Amygdala (tissue), 56 donors: ENCODE results near the gene PRPF40B.

Experiments
- DNase-seq, 56 donors: peaks; one replicate each; lab custom pipeline; 2025; lab: John Stamatoyannopoulos, UW

PRPF40B gene

DNA sequence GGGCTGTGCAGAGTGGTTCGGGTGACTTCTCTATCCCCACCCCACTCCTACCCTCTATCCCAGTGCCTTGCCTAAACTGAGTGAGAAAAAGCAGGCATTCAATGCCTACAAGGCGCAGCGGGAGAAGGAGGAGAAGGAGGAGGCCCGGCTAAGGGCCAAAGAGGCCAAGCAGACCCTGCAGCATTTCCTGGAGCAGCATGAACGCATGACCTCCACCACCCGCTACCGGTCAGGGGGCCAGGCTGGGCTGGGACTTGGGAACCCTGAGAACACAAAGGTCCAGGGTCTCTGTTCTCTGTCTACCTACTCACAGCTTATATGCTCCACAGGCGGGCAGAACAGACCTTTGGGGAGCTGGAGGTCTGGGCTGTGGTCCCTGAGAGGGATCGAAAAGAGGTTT, 11.7 kb downstream of the PRPF40B start:
- no peak for DNase-seq

DNA sequence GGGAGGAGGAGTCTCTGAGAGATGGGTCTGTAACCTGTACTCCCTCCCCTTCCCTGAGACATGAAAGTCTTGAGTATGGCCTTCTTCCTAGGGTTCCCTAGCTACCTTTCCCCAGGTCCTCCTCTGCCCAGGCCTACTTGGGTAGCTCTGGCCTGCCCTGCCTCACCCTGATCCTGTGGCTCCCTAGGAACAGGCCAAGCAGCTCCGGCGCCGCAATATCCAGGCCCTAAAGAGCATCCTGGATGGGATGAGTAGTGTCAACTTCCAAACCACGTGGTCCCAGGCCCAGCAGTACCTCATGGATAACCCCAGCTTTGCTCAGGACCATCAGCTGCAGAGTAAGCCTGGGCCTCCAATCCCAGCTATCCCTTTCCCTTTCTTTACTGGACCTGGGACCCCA, 12.3 kb downstream of the PRPF40B start:
- no peak for DNase-seq

DNA sequence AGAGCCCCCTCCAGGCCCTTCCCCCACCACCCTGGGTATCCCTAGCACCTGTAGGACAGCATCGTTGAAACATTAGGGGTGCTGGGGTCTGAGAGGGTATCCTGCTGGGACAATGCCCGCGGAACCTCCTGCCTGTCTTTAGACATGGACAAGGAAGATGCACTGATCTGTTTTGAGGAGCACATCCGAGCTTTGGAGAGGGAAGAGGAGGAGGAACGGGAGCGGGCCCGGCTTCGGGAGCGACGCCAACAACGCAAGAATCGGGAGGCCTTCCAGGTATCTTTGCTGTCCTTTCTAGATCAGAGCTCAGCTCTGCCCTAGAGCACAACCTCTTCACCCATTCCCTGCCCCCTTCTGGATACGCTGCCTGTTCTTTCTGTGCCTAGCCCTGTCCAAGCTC, 13.2 kb downstream of the PRPF40B start:
- no peak for DNase-seq

DNA sequence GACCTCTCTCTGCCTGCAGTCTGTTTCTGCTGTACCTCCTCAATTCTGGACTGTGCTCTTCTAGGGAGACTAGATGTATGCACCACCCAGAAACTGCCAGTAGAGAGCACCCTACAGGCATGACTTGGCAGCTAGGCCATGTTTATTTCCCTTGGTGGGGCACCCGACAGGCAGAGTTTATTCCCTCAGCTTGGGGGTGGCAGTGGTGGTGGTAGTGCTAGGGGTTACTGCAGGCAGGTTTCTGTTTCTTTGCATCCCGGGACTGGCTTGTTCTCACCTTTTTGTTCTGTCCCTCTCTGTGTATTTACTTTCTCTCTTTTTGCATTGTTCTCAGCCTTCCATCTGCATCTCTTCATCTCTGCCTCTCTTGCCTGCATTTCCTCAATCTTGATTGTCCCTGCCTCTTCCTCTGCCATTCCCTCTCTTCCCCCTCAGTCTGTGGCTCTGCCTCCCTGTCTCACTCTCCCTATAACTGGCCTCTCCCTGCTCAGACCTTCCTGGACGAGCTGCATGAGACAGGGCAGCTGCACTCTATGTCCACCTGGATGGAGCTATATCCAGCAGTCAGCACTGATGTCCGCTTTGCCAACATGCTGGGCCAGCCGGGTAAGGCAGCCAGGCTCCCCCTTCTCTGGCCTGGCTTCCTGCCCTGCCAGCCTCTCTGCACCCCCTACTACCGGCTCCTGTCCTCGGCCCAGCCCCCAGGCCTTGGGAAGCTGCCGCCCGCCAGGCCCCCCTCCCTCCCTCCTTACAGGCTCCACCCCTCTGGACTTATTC, 13.8 kb downstream of the PRPF40B start:
- peak in 48 of 56 donors; percentile 18 to 82 (median 46) for DNase-seq

DNA sequence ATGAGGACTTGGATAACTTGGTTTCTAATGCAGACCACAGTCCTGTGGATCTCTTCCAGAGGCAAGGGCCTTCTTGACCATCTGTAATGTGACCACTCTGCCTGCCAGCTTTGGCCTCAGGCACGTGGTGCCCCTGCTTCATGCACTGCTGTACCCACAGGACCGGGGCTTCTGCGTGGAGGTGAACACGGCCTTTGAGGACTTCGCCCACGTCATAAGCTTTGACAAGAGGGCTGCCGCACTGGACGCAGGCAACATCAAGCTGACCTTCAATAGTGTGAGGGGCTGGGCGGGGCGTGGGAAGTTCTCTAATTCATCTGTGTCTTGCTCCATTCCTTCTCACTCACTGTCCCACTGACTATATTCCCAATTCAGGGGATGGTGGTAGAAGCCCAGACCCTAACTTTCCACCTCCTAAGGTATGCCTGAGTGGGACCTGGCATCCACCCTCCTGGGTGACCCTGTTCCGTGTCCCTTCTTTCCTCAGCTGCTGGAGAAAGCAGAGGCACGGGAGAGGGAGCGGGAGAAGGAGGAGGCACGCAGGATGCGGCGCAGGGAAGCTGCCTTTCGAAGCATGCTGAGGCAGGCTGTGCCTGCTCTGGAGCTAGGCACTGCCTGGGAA, 18.5 kb downstream of the PRPF40B start:
- no peak for DNase-seq

DNA sequence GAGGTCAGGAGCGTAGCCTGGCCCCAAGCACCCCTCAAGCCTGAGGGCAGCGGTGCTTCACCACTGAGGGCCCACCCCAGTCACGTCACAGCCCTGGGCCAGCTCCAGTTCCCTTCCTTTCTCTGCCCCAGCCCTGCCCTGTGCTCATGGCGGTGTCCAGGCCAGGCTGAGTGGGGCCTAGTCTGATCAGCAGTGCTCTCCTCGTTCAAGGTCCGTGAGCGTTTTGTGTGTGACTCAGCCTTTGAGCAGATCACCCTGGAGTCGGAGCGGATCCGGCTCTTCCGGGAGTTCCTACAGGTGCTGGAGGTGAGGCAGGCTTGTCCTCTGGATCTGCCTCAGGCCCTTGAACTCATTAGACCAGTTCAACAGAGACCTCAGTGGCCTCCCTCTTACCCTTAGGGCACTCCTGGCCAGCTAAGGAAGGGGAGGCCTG, 19.0 kb downstream of the PRPF40B start:
- no peak for DNase-seq

DNA sequence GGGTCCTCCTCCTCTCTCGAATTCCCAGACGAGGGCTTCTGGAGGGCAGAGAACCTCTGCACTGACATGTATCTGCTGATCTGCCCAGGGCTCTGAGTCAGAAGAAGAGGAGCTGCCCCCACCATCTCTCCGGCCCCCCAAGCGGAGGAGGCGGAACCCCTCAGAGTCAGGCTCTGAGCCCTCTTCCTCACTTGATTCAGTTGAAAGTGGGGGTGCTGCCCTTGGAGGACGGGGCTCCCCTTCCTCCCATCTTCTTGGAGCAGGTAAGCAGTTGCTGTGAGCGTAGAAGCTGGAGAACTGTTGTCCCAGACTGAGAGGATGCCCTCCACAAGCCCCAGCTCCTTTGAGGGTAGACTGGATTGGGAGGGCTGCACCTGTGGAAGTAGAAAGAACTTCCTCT, 19.8 kb downstream of the PRPF40B start:
- no peak for DNase-seq

DNA sequence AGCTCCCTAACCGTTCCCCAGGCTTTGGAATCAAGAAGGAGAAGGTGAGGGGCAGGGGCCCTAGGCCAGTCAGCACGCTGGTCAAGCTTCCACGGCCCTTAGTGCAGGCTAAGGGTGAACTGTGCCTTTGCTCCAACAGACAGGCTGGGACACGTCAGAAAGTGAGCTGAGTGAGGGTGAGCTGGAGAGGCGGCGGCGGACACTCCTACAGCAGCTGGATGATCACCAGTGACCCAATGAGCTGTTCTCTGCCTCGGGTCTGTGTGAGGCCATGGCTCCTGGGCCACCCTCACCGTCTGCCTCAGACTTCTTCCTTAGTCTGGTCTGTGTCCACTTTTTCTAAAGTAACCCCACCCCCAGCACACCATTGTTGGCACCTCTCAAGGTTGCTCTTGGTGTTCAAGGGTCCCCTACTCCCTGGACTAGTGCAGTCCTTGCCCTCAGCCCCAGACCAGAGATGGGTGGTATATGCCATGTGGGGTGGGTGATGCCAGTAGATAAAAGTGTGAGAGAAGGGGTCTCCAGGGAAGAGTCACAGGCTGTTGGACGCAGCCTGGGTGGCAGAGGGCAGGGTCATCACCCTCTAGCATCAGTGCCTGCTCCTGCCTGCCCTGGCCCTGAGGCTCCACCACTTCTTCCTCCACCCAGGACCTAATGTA, 20.7 kb downstream of the PRPF40B start:
- peak in 1 of 56 donors; percentile 35 for DNase-seq

DNA sequence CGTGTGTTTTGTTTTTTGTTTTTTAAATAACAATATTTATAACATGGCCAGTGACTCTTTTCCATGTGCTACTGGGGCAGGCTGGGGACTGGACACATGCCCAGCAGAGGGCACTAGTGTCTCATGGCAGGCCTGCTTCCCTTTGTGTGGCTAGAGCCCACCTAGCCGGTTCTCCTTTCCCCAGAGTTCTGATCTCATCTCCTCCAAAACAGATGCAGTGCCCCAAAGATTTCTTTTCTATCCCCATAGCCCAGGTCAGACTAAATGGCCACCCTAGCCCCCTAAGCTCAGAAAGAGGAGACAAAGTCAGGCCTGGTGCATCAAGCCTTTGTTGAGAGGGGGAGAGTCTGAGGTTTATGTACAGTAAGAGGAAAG, 21.2 kb downstream of the PRPF40B start:
- DNase-seq: peak in 53 of 56 donors; percentile 11 to 88 (median 59)

DNA sequence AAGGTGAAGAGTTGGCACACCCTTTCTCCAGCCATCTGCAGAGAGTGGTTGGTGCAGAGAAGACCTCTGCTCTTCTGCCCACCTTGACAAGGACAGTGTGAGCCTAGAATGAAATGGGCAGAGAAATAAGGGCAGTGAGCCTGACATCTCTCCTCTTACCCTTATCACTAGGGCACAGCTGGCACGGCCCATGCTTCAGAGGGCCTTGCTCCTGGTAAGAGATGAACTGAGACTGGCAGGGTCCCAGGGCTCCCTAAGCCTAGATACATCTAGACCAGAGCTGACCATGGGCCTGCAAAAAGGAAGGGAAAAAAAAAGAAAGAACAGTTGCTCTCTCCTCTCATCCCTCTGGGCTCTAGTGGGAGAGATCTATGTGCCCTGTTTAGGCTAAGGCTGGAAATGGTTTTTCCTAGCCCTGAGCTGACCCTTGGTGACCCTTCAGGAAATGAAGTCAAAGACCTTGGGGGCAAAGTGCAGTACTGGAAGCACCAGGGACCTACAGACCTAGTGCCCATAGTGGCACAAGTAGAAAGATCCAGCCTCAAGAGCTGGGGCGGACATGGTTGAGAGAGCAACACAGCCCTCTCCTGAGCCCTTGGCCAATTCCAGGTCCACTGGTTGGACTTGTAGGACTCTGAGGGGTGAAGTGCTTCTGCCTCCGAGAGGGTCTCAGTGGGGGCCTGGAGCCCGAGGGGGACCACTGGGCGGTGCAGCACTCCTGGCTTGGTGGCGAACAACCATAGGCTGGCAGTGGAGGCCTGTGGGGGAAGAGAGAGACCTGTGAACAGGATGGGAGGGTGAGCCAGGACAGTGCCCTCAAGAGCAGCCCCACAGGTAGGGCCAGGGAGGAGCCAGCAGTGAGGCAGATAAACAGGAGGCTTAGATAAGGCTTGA, 22.0 kb downstream of the PRPF40B start:
- DNase-seq: no peak

DNA sequence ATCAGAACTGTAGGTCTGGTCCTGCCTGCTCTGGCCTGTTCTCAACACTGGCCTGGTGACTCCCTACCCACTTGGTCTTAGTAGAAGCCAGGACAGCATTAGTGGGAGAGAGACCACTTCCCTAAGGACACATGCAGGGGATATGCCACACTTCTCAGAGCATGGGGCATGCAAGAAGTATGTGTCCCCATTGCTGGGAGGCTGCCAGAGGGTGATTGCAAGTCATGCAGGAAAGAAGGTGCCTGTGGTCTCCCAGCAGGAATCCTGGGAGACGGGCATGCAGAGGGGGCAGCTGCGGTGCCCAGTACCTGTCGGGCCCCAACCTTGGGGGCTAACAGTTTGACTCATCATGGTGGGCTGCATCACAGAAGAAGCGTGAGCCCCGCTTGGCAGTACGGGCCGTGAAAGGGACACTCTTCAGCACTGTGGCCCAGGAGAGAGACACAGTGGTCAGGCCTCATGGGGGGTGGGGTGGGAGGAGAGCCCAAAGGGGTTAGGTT, 23.0 kb downstream of the PRPF40B start:
- no peak for DNase-seq

DNA sequence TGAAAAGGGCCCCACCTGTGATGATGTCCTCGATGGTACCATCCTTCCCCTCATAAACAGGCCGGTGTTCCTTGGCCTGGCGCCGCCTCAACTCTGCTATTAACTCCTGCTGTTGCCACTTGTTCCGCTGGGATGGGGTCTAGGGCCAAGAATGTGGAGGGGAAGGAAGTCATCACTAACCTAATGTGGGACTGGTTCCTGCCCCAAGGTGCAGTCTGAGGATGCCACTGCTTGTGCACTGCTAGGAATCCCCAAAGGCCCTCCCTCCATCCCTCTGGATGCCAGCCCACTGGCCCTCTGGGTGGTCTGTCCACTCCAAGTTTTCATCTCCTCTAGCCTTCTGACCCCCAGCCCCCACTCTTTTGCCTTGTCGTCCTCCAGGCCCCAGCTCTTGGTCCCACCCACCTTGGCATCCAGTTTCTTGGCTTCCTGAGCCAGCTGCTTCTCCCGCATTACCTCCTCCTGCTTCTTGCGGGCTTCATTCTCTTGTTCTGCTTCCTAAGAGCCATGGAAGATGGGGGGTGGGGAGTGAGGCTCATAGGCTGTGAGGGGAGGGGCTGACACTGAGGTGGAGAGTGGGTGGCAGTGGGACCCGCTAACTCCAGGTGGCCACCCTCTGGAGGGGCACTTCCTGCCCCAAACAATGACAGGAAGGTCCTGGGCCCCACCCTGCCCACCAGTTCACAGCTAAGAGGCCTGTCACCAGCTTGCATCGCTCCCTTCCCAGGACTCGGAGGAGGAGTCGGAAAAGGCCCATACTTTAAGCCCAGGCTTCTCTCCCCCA, 23.7 kb downstream of the PRPF40B start:
- no peak for DNase-seq

DNA sequence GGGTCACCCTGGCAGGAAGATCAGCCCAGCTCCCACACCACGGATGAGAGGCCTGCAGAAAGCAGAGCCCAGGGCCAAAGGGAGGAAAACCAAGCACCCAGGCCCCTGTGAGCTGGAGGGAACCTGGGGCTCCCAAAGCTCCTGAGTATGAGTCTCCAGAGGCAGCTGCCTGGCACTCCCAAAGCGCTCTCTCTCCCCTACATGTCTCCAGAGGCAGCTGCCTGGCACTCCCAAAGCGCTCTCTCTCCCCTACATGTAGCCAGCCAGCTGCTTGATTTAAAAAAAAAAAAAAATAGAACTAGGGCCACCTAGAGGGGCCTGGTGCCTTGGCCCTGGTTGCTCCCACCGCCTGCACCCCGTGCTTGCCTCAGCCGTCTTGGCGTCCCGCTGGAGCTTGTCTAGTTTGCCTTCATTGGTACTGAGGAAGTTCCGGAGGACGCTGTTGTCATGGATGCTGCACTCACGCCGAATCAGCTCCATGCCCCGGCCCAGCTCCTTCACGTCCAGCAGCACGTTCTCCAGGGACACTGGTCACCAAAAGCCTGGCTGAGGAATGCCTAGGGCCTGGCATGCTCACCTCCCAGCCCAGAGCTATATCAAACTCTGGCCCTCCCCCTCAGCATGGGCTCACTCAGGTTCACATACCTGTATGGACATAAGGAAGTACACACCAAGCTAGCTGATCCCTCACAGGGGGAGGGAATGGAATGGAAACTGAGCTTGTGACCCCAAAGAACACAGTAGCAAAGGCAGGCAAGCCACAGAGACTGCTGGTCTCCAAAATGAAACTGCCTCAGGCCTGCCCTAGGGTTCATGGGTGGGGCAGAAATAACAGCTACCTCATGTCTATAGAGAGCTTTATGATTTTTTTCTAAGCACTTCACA, 24.7 kb downstream of the PRPF40B start:
- DNase-seq: peak in 2 of 56 donors; percentile 12 to 14

DNA sequence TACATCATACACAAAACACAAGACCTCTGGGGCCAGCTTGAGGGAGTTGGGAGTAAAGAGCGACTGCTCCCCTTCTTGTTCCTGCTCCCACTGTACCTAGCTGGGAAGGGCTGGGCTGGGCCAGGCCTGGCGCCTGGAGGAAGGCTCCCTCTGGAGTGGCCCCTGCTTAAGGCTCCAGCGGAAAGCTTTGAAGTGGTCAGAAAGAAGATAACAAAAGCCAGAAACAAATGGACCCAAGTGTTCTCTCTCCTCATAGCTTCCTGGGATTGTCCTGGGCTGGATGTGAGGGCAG, 25.3 kb downstream of the PRPF40B start:
- no peak for DNase-seq

DNA sequence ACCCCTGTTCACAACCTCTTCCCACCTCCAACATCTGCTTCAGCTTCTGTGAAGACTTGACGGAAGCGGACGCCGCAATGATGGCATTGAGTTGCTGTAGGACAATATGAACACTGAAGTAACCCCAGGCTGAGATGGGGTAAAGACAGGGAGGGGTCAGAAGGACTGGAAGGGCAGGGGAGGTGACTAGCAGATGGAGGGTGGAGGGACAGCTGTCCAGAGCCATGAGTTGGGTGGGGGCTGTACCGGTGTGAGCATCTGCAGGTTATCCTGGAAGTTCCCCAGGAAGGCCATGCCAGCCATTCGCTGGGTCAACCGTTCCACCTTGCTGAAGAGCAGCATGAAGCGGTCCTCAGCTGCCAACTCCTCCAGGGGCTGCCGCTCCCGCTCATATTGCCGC, 26.1 kb downstream of the PRPF40B start:
- no peak for DNase-seq

DNA sequence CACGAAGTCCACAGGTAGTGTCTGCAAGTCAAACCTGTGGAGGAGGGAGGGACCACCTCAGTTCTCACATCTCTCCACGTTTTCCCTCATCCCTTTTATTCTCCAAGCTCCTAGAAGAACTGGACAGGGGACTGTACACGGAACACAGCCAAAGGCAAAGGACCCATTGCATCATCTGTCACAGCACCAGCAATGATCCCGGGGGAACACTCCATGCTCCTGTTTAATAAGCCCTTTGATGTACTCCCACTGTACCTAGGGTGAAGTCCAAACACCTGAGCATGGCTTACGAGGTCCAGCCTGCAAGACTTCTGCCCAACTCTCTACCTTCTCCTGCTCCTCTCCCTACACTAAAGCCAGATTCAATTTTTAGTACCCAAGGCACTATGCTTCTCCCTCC, 26.5 kb downstream of the PRPF40B start:
- no peak for DNase-seq

DNA sequence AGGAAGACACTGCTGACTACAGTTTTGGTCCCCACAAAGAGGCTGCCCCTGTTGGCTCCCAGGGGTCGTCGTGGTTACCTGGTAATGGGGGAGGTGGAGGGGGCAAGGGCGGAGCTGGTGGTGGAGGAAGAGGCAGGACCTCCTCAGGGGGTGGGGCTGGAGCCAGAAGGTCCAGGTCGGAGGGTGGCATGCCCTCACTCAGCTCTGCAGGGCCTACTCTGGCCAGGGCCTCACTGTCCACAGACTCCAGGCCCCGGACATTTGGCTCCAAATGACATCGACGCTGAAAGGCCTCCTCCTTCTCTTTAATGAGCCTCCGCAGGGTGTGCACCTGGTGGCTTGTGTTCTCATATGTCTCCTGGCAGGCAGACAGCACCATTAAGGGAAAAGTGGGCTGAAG, 28.5 kb downstream of the PRPF40B start:
- no peak for DNase-seq

DNA sequence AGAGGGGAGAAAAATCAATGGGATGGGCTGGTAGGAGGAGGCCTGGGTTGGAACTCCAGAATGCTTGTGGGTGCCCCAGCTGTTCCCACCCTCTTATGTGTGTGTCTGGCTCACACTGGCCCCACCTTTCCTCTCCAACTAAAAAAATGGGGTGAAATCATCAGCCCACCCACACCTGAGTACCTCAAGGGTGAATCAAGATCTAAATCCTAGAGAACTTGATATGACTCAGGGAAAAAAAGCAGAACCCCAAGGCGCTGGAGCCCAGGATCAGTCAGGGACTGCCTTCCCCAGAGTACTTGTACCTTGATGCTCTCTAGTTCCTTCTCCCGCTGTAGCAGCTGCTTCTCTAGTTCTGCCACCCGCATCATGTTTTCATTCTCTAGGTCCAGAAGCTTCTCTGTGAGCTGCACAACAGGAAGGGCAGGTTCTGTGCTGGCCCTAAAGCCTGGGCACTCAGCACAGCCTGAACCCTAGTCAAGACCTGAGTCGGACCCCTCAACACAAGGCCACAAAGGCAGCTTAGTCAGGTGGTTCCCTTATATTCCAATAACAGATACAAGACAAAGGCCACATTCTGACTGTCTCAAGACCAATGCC, 29.7 kb downstream of the PRPF40B start:
- no peak for DNase-seq

DNA sequence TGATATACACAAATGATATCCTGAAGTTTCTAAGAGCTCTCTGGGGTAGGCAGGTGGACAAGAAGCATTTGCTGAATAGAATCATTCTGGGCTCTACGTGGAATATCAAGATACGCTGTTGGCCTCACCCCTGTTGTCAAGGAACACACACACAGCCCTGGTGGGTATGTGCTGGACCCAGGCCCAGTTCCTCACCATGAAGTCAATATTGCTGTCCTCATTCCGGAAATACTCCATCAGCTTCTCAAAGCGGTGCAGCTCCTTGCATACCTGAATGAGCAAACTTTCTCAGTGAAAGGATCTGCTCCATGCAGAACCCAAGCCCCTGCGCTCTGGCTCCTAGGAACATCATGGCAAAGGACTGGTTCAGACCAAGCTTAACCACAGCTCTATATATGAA, 31.4 kb downstream of the PRPF40B start:
- no peak for DNase-seq
